ENCODE measurements around the gene SLCO3A1.
A peak's percentile ranks its signal among the peaks of the same experiment; 100 is the strongest.

SLCO3A1 gene

GRCh38 chr15:91865950-91866349 is 12.4 kb downstream of the SLCO3A1 start:
- Mint-ChIP-seq H3K27ac (peak overlapping the region; percentile 2), H3K27me3 (no peaks in the 10 kb centered on the region), H3K9me3 (peaks cover 9% of the 10 kb centered on the region), H3K4me3 (no peak overlapping the region), H3K36me3 (peaks cover 27% of the 10 kb centered on the region), H3K4me1 (peaks cover 96% of the 10 kb centered on the region)
- no peak for DNase-seq
- CTCF ChIA-PET = no interaction called here

GRCh38 chr15:91866371-91866905 is 12.9 kb downstream of the SLCO3A1 start:
- Mint-ChIP-seq H3K9me3 (peaks cover 9% of the 10 kb centered on the region), H3K4me3 (peak overlapping the region; percentile 4), H3K36me3 (peaks cover 23% of the 10 kb centered on the region), H3K4me1 (peaks cover 96% of the 10 kb centered on the region), H3K27ac (peak overlapping the region; percentile 58), H3K27me3 (peaks cover 4% of the 10 kb centered on the region)
- DNase-seq = no peak
- CTCF ChIA-PET = no interaction called here

DNA sequence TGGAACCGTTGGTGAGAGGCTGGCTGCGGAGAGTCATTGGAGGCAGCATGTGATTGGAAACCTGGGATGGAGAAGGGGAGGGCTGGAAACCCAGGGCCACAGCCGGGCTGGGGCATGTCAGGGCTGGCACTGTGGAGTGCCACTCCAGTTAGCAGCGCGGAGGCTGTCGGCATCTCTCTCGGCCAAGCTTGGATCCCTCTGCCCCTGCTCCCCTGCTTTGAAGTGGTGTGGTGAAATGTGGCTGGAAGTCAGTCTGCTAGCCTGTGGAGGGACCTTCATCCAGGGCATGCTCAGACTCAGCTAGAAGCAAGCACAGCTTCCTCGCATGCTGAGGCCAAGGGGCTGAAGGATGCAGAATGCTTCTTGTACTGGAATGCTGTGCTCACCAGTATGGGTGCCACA is 13.5 kb downstream of the SLCO3A1 start:
- H3K36me3 Mint-ChIP-seq = peaks cover 24% of the 10 kb centered on the region
- peaks cover 93% of the 10 kb centered on the region for H3K4me1 Mint-ChIP-seq
- peak overlapping the region; percentile 4 for H3K4me3 Mint-ChIP-seq
- H3K27me3 Mint-ChIP-seq = peaks cover 5% of the 10 kb centered on the region
- no peak overlapping the region for H3K27ac Mint-ChIP-seq
- CTCF ChIA-PET = no interaction called here
- peaks cover 9% of the 10 kb centered on the region for H3K9me3 Mint-ChIP-seq
- DNase-seq = no peak

GRCh38 chr15:91867581-91868026 is 14.1 kb downstream of the SLCO3A1 start:
- Mint-ChIP-seq H3K27ac (no peak overlapping the region), H3K36me3 (peaks cover 23% of the 10 kb centered on the region), H3K4me1 (peaks cover 89% of the 10 kb centered on the region), H3K27me3 (peaks cover 5% of the 10 kb centered on the region), H3K9me3 (peaks cover 9% of the 10 kb centered on the region), H3K4me3 (no peak overlapping the region)
- CTCF ChIA-PET = interaction anchor here (1.0 kb wide), 1 partner anchor 14 kb away, joined by 3 read pairs; the partner anchor contains the start of gene SLCO3A1
- no peak for DNase-seq

DNA sequence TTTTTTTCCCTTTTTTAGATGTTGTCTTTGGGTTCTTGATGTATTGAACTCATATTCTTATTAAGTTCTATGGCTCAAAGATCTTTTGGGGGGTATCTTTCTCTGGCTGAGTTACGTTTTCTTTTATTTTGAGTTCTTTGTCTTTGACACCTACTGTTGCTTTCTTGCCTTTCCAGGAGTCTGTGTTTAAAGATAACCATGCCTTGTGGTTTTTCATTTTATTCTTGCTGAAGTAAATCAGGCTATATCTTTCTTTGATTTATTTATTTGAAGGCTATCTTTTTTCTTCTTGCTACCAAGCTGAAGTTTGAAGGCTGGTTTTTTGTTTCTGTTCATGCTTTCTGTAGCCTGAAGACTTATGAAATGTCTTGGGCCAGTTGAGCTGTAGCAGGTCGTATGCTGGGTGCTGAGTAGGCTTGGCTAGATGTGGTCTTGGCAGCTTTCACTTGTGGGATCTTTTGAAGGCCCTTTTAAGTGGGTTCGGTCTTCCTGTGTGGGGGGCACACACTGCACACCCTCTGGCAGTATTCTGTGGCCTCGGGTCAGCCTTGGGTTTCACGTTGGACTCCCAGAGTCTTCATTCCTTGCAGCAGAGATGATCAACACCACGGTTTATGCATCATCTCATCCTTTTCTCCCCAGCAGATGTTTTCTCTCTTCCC is 17.5 kb downstream of the SLCO3A1 start:
- Mint-ChIP-seq H3K36me3 (peaks cover 38% of the 10 kb centered on the region), H3K27ac (peak overlapping the region; percentile 5), H3K4me3 (no peak overlapping the region), H3K9me3 (peaks cover 9% of the 10 kb centered on the region), H3K27me3 (peaks cover 5% of the 10 kb centered on the region), H3K4me1 (peaks cover 63% of the 10 kb centered on the region)
- DNase-seq = peak; percentile 28
- CTCF ChIA-PET = no interaction called here

- H3K27ac Mint-ChIP-seq = no peak overlapping the region
- H3K27me3 Mint-ChIP-seq = peaks cover 5% of the 10 kb centered on the region
Measured at GRCh38 chr15:91871837-91872236, 18.3 kb downstream of the SLCO3A1 start.

GRCh38 chr15:91872356-91873137 is 19.0 kb downstream of the SLCO3A1 start:
- Mint-ChIP-seq H3K4me3 (no peak overlapping the region), H3K9me3 (peaks cover 9% of the 10 kb centered on the region), H3K27ac (no peak overlapping the region), H3K36me3 (peaks cover 42% of the 10 kb centered on the region), H3K27me3 (peaks cover 5% of the 10 kb centered on the region), H3K4me1 (peaks cover 50% of the 10 kb centered on the region)
- DNase-seq = no peak
- CTCF ChIA-PET = no interaction called here

More at GRCh38 chr15:91871837-91872236, 18.3 kb downstream of the SLCO3A1 start:
- CTCF ChIA-PET = no interaction called here
- DNase-seq = no peak
- Mint-ChIP-seq H3K9me3 (peaks cover 9% of the 10 kb centered on the region), H3K4me3 (no peak overlapping the region), H3K4me1 (peaks cover 54% of the 10 kb centered on the region), H3K36me3 (peaks cover 36% of the 10 kb centered on the region)

- Mint-ChIP-seq H3K27ac (no peak overlapping the region), H3K9me3 (peaks cover 9% of the 10 kb centered on the region), H3K4me3 (no peak overlapping the region), H3K27me3 (peaks cover 5% of the 10 kb centered on the region), H3K4me1 (peaks cover 46% of the 10 kb centered on the region), H3K36me3 (peaks cover 45% of the 10 kb centered on the region)
- CTCF ChIA-PET = no interaction called here
- no peak for DNase-seq
Measured at GRCh38 chr15:91873138-91873536, 19.6 kb downstream of the SLCO3A1 start.

GRCh38 chr15:91874171-91874570 is 20.7 kb downstream of the SLCO3A1 start:
- Mint-ChIP-seq H3K27ac (no peak overlapping the region), H3K9me3 (peaks cover 9% of the 10 kb centered on the region), H3K4me1 (peaks cover 37% of the 10 kb centered on the region), H3K36me3 (peaks cover 48% of the 10 kb centered on the region), H3K27me3 (peaks cover 5% of the 10 kb centered on the region), H3K4me3 (no peak overlapping the region)
- DNase-seq = no peak
- CTCF ChIA-PET = no interaction called here

DNA sequence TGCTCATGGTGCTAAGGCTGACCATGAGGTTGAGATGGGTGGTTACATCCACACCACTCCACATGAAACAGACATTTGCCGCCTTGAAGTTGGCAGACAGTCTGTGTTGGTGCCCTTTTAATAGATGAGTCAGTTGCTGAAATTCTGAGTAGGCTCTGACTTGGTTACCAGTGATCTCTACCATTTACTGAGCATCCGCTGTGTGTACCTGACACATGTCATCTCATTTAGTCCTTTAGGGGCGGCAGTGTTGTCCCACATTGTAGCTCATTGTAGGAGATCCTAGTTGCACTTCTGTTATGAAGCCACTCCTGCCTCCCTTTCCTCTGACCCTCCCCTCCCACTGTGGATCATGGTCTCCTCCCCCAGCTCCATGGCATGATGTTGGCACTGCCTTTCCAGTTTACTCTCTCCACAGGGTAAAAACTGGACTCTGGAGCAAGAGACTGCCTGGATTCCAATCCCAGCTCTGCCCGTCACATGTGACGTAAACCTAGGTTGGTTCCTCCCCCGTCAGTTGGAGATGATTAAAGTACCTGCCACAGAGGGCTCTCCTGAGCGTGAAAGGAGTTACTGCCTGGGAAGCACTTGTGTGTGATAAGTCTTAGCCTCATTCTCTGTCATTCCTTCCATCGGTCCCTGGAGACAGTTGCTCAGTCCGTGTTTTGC is 21.6 kb downstream of the SLCO3A1 start:
- H3K4me3 Mint-ChIP-seq = no peak overlapping the region
- no peak for DNase-seq
- H3K36me3 Mint-ChIP-seq = peaks cover 44% of the 10 kb centered on the region
- H3K4me1 Mint-ChIP-seq = peaks cover 32% of the 10 kb centered on the region
- no peak overlapping the region for H3K27ac Mint-ChIP-seq
- CTCF ChIA-PET = no interaction called here
- peaks cover 5% of the 10 kb centered on the region for H3K27me3 Mint-ChIP-seq
- peaks cover 6% of the 10 kb centered on the region for H3K9me3 Mint-ChIP-seq

DNA sequence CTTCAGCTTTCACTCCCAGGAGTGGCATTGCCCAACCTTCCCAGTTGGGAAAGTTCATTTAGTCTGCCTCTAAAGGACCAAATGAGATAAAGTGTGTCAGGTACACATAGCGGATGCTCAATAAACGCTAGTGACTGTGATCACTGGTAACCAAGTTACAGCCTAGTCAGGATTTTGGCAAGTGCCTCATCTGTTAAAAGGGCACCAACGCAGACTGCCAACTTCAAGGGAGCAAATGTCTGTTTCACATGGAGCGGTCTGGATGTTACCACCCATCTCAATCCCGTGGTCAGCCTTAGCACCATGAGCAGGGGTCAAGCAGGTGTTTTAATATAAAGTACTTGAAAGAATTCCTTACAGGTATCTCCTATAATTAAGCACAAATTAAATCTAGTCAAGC is 22.7 kb downstream of the SLCO3A1 start:
- no peak overlapping the region for H3K27ac Mint-ChIP-seq
- CTCF ChIA-PET = no interaction called here
- H3K4me1 Mint-ChIP-seq = peaks cover 31% of the 10 kb centered on the region

DNA sequence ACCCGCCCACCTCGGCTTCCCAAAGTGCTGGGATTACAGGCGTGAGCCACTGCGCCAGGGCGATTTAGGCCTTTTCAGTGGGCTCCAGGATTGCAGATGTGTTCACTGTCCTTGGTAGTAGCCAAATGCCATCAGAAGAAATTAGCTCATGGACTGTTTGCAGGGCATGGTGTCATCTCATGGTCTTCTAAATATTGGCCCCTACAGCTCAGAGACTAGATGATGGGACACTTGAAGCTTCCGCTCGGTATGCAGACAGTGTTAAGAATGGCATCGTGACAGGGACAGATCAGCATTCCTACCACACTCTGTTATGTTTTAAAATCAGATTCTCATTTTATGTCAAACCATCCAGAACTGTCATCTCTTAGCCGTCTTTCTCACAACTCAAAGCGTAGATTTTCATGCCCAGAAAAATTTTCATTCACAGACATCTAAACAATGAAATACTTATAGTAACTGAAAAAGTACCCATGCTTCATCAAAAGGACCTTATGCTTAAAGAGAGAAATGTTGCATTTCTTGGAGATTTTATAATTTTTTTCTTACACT is 24.9 kb downstream of the SLCO3A1 start:
- H3K4me1 Mint-ChIP-seq = peaks cover 27% of the 10 kb centered on the region
- no peaks in the 10 kb centered on the region for H3K9me3 Mint-ChIP-seq
- no peak for DNase-seq
- H3K27me3 Mint-ChIP-seq = no peaks in the 10 kb centered on the region
- peaks cover 33% of the 10 kb centered on the region for H3K36me3 Mint-ChIP-seq
- H3K4me3 Mint-ChIP-seq = no peak overlapping the region
- CTCF ChIA-PET = no interaction called here
- no peak overlapping the region for H3K27ac Mint-ChIP-seq

More for the DNA sequence above, 22.7 kb downstream of the SLCO3A1 start:
- Mint-ChIP-seq H3K9me3 (no peaks in the 10 kb centered on the region), H3K4me3 (no peak overlapping the region), H3K27me3 (peaks cover 3% of the 10 kb centered on the region), H3K36me3 (peaks cover 40% of the 10 kb centered on the region)
- DNase-seq = no peak

- Mint-ChIP-seq H3K27me3 (no peaks in the 10 kb centered on the region), H3K36me3 (peaks cover 34% of the 10 kb centered on the region), H3K9me3 (no peaks in the 10 kb centered on the region), H3K4me1 (peaks cover 27% of the 10 kb centered on the region), H3K4me3 (no peak overlapping the region), H3K27ac (no peak overlapping the region)
- DNase-seq = no peak
- CTCF ChIA-PET = no interaction called here
Measured at GRCh38 chr15:91879158-91879557, 25.6 kb downstream of the SLCO3A1 start.

DNA sequence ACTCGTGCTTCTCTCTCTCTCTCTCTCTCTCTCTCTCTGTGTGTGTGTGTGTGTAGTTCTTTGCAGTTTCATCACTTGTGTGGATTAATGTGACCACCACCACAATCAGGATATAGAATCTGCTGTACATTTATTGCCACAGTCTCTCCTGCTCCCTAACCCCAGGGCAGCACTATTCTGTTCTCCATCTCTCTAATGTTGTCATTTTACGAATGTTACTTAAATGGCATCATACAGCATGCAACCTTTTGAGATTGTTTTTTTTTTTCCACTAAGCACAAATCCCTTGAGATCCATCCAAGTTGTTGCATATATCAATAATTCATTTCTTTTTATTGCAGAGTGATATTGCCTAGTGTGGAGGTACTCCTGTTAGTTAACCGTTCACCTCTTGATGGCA is 26.9 kb downstream of the SLCO3A1 start:
- no peak for DNase-seq
- Mint-ChIP-seq H3K4me3 (no peak overlapping the region), H3K27me3 (no peaks in the 10 kb centered on the region), H3K4me1 (peaks cover 21% of the 10 kb centered on the region), H3K9me3 (no peaks in the 10 kb centered on the region), H3K27ac (no peak overlapping the region), H3K36me3 (peaks cover 26% of the 10 kb centered on the region)
- CTCF ChIA-PET = interaction anchor here (0.7 kb wide), 1 partner anchor 44 kb away, joined by 3 read pairs; no protein-coding TSS in a partner anchor
